ENCODE measurements around the gene TRAF3.
A peak's percentile ranks its signal among the peaks of the same experiment; 100 is the strongest.

TRAF3 gene

GRCh38 chr14:102939329-102939728 is 162.1 kb downstream of the TRAF3 start:
- DNase-seq (ENCODE audit: low spot score), result no peak

- no peak for DNase-seq (ENCODE audit: low spot score)
Observed at GRCh38 chr14:102939820-102940561, 162.7 kb downstream of the TRAF3 start.

- no peak for DNase-seq (ENCODE audit: low spot score)
Observed at GRCh38 chr14:102940729-102941362, 163.6 kb downstream of the TRAF3 start.

GRCh38 chr14:102941419-102942011 is 164.3 kb downstream of the TRAF3 start:
- DNase-seq (ENCODE audit: low spot score), result no peak

- no peak for DNase-seq (ENCODE audit: low spot score)
Observed at GRCh38 chr14:102942069-102942468, 164.8 kb downstream of the TRAF3 start.

- DNase-seq (ENCODE audit: low spot score), result no peak
Observed at GRCh38 chr14:102943454-102943853, 166.2 kb downstream of the TRAF3 start.

GRCh38 chr14:102943979-102944378 is 166.7 kb downstream of the TRAF3 start:
- DNase-seq (ENCODE audit: low spot score), result no peak

GRCh38 chr14:102944448-102945330 is 167.4 kb downstream of the TRAF3 start:
- DNase-seq (ENCODE audit: low spot score), result no peak

- no peak for DNase-seq (ENCODE audit: low spot score)
Observed at GRCh38 chr14:102945346-102946130, 168.3 kb downstream of the TRAF3 start.

GRCh38 chr14:102947321-102948103 is 170.3 kb downstream of the TRAF3 start:
- DNase-seq (ENCODE audit: low spot score), result no peak

- DNase-seq (ENCODE audit: low spot score), result no peak
Observed at GRCh38 chr14:102948698-102949061, 171.4 kb downstream of the TRAF3 start.

GRCh38 chr14:102949062-102949800 is 172.0 kb downstream of the TRAF3 start:
- DNase-seq (ENCODE audit: low spot score), result peak; percentile 11

- DNase-seq (ENCODE audit: low spot score), result no peak
Observed at GRCh38 chr14:102949801-102950451, 172.7 kb downstream of the TRAF3 start.

GRCh38 chr14:102951034-102951433 is 173.8 kb downstream of the TRAF3 start:
- no peak for DNase-seq (ENCODE audit: low spot score)

GRCh38 chr14:102951799-102952198 is 174.6 kb downstream of the TRAF3 start:
- no peak for DNase-seq (ENCODE audit: low spot score)

GRCh38 chr14:102952276-102952675 is 175.0 kb downstream of the TRAF3 start:
- no peak for DNase-seq (ENCODE audit: low spot score)

- no peak for DNase-seq (ENCODE audit: low spot score)
Observed at GRCh38 chr14:102953100-102953499, 175.9 kb downstream of the TRAF3 start.

GRCh38 chr14:102954081-102954789 is 177.0 kb downstream of the TRAF3 start:
- DNase-seq (ENCODE audit: low spot score), result no peak
